HEK293 (cell line): ENCODE measurements around the gene HDDC3.

Experiments
- CTCF ChIA-PET: fragments of 350-600 bp; formaldehyde crosslinking; extraction: SDS; loops from one replicate; lab custom pipeline; 2021; ENCODE audit warnings: antibody characterized with exemption; lab: Yijun Ruan, JAX
- POLR2A ChIA-PET: fragments of 300-600 bp; formaldehyde crosslinking; extraction: SDS; loops from one replicate; lab custom pipeline; 2020; ENCODE audit warnings: antibody characterized with exemption, inconsistent platforms; lab: Yijun Ruan, JAX
- H3K27ac ChIP-seq: fragments of 200-500 bp; sonication (Bioruptor generic); 2 replicates; pipeline ENCODE4 v1.5.1; 2014; ENCODE audit warnings: low read depth, low read length, control low read depth, inconsistent platforms; ENCODE audit errors: extremely low read depth
- H3K36me3 ChIP-seq, 2 experiments: fragments of 200-500 bp in 1 of 2; sonication (Bioruptor generic) in 1 of 2; 1 replicate in 1 of 2; 2 replicates in 1 of 2; pipeline ENCODE4 v1.5.1; 2014 to 2017; ENCODE audit warnings: inconsistent platforms in 2 of 2, low read length in 2 of 2; ENCODE audit not compliant: control insufficient read depth in 2 of 2, insufficient read depth in 1 of 2
- H3K4me1 ChIP-seq: fragments of 200-500 bp; sonication (Bioruptor generic); 2 replicates; pipeline ENCODE4 v1.5.1; 2014; ENCODE audit warnings: mild to moderate bottlenecking, low read length, inconsistent platforms; ENCODE audit not compliant: control insufficient read depth, insufficient read depth
- H3K4me3 ChIP-seq: 2 replicates; pipeline ENCODE4 v1.5.1; 2011; ENCODE audit warnings: low read depth, mild to moderate bottlenecking, control low read depth, low read length, moderate library complexity
- H3K9me3 ChIP-seq: fragments of 200-500 bp; sonication (Bioruptor generic); 2 replicates; pipeline ENCODE4 v1.5.1; 2014; ENCODE audit warnings: low read depth, low read length, inconsistent platforms; ENCODE audit not compliant: control insufficient read depth, insufficient read depth
- BCL11B ChIP-seq: fragments of 450-650 bp; formaldehyde crosslinking; IDR thresholded peaks from 2 replicates; pipeline ENCODE4 v1.5.1; 2016; ENCODE audit warnings: low read depth, missing biosample characterization, missing genetic modification characterization
- FEZF1 ChIP-seq: fragments of 450-650 bp; formaldehyde crosslinking; IDR thresholded peaks from 2 replicates; pipeline ENCODE4 v1.5.1; 2016; ENCODE audit warnings: missing biosample characterization, missing genetic modification characterization
- KLF8 ChIP-seq: fragments of 450-650 bp; formaldehyde crosslinking; IDR thresholded peaks from 2 replicates; pipeline ENCODE4 v1.5.1; 2016; ENCODE audit warnings: missing biosample characterization, missing genetic modification characterization
- MZF1 ChIP-seq: fragments of 450-650 bp; formaldehyde crosslinking; IDR thresholded peaks from 2 replicates; pipeline ENCODE4 v1.5.1; 2017; ENCODE audit warnings: missing biosample characterization, missing genetic modification characterization, borderline replicate concordance
- RBAK ChIP-seq: fragments of 450-650 bp; formaldehyde crosslinking; IDR thresholded peaks from 2 replicates; pipeline ENCODE4 v1.5.1; 2016; ENCODE audit warnings: missing biosample characterization, missing genetic modification characterization
- SALL2 ChIP-seq: fragments of 450-650 bp; formaldehyde crosslinking; IDR thresholded peaks from 2 replicates; pipeline ENCODE4 v1.5.0; 2017; ENCODE audit warnings: missing biosample characterization, mild to moderate bottlenecking, missing genetic modification characterization, borderline replicate concordance
- SP3 ChIP-seq: fragments of 450-650 bp; formaldehyde crosslinking; IDR thresholded peaks from 2 replicates; pipeline ENCODE4 v1.5.1; 2016; ENCODE audit warnings: missing biosample characterization, missing genetic modification characterization
- TCF7L2 ChIP-seq: IDR thresholded peaks from 2 replicates; pipeline ENCODE4 v1.6.1; 2011; ENCODE audit warnings: low read depth, mild to moderate bottlenecking, inconsistent platforms, low read length, moderate library complexity, borderline replicate concordance
- ZBTB20 ChIP-seq: fragments of 450-650 bp; formaldehyde crosslinking; IDR thresholded peaks from 2 replicates; pipeline ENCODE4 v1.5.1; 2016; ENCODE audit warnings: missing biosample characterization, missing genetic modification characterization
- ZIC2 ChIP-seq: fragments of 450-650 bp; formaldehyde crosslinking; IDR thresholded peaks from 2 replicates; pipeline ENCODE4 v1.5.1; 2016; ENCODE audit warnings: missing biosample characterization, missing genetic modification characterization
- ZNF433 ChIP-seq: fragments of 450-650 bp; formaldehyde crosslinking; IDR thresholded peaks from 2 replicates; pipeline ENCODE4 v1.5.1; 2016; ENCODE audit warnings: missing biosample characterization, missing genetic modification characterization, low read depth
- ZNF473 ChIP-seq: fragments of 450-650 bp; formaldehyde crosslinking; IDR thresholded peaks from 2 replicates; pipeline ENCODE4 v1.5.1; 2017; ENCODE audit warnings: missing biosample characterization, missing genetic modification characterization
- ZNF560 ChIP-seq: fragments of 450-650 bp; formaldehyde crosslinking; IDR thresholded peaks from 2 replicates; pipeline ENCODE4 v1.5.1; 2017; ENCODE audit warnings: missing biosample characterization, missing genetic modification characterization, borderline replicate concordance
- ZNF654 ChIP-seq: fragments of 450-650 bp; formaldehyde crosslinking; IDR thresholded peaks from 2 replicates; pipeline ENCODE4 v1.5.1; 2016; ENCODE audit warnings: low read depth, missing biosample characterization, missing genetic modification characterization
- ZNF747 ChIP-seq: fragments of 450-650 bp; formaldehyde crosslinking; IDR thresholded peaks from 2 replicates; pipeline ENCODE4 v1.5.1; 2016; ENCODE audit warnings: missing biosample characterization, missing genetic modification characterization
- TF ChIP-seq, protein P1 (sequence below): sonication (generic); formaldehyde crosslinking; IDR thresholded peaks from 2 replicates; pipeline ENCODE4 v1.8.1; 2022; ENCODE audit warnings: mild to moderate bottlenecking, moderate library complexity, missing genetic modification reagents
- TF ChIP-seq, protein P2 (sequence below): fragments of 450-650 bp; formaldehyde crosslinking; IDR thresholded peaks from 2 replicates; pipeline ENCODE4 v1.5.1; 2016; ENCODE audit warnings: missing biosample characterization, missing genetic modification characterization
- TF ChIP-seq, protein P3 (sequence below): fragments of 450-650 bp; formaldehyde crosslinking; IDR thresholded peaks from 2 replicates; pipeline ENCODE4 v1.5.1; 2016; ENCODE audit warnings: missing biosample characterization, missing genetic modification characterization, borderline replicate concordance
- TF ChIP-seq, protein P4 (sequence below): fragments of 450-650 bp; formaldehyde crosslinking; IDR thresholded peaks from 2 replicates; pipeline ENCODE4 v1.5.1; 2016; ENCODE audit warnings: missing biosample characterization, missing genetic modification characterization
- TF ChIP-seq, protein P5 (sequence below): fragments of 450-650 bp; formaldehyde crosslinking; IDR thresholded peaks from 2 replicates; pipeline ENCODE4 v1.5.1; 2017; ENCODE audit warnings: missing biosample characterization, missing genetic modification characterization

HDDC3 gene

DNA sequence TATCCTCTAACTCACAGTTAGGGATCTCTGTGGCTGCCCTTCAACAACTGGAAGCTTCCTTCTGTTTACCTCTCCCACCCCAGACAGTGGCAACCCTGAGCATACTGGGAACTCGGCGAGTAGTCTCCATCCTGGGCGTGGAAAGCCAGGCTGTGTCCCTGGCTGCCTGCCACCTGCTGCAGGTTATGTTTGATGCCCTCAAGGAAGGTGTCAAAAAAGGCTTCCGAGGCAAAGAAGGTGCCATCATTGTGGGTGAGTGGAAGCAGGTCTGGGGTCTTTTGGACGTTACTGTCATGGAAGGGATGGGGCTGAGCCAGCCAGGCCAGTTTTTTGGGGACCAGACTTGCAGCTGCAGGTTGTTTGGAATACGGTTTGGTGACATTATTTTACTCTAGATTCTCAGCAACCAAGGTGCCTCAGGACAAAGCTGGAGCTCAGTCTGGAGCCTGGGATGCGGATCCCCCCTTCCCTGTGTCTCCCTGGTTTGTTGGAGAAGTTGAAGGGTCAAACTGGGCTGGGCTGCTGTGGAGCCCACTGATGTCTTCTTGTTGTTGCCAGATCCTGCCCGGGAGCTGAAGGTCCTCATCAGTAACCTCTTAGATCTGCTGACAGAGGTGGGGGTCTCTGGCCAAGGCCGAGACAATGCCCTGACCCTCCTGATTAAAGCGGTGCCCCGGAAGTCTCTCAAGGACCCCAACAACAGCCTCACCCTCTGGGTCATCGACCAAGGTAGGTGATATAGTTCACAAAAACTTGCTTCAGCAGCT lies 10.2 kb upstream of the HDDC3 start (continued):
- TF ChIP-seq, protein P1, sequence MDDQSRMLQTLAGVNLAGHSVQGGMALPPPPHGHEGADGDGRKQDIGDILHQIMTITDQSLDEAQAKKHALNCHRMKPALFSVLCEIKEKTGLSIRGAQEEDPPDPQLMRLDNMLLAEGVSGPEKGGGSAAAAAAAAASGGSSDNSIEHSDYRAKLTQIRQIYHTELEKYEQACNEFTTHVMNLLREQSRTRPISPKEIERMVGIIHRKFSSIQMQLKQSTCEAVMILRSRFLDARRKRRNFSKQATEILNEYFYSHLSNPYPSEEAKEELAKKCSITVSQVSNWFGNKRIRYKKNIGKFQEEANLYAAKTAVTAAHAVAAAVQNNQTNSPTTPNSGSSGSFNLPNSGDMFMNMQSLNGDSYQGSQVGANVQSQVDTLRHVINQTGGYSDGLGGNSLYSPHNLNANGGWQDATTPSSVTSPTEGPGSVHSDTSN (CRISPR knock-in tag) = no peak
- TF ChIP-seq ZNF654 = no peak
- no peak for TF ChIP-seq ZNF433 (tag by site-specific recombination)
- TF ChIP-seq, protein P2, sequence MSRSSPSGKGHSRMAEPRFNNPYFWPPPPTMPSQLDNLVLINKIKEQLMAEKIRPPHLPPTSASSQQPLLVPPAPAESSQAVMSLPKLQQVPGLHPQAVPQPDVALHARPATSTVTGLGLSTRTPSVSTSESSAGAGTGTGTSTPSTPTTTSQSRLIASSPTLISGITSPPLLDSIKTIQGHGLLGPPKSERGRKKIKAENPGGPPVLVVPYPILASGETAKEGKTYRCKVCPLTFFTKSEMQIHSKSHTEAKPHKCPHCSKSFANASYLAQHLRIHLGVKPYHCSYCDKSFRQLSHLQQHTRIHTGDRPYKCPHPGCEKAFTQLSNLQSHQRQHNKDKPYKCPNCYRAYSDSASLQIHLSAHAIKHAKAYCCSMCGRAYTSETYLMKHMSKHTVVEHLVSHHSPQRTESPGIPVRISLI (tag by site-specific recombination) = no peak
- TF ChIP-seq, all 188 proteins: peak for 0

DNA sequence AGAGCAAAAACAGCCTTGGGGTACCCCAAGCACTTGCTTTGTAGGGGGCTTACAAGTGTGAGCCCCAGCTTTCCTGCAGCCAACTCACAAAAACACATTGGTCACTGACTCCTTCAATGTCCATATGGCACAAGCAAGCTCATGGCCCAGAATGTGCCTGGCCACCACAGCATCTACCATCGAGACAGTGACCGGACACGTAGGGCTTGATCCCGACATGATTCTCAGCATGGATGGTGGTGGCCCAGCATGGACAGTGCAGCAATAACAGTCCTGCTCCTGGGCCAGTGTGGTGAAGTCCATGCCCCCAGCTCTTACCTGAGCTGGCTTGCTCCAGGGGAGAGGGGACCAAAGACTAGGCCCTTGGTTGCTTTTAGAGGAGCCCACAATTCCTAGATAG lies 8.7 kb upstream of the HDDC3 start:
- peaks cover 74 to 88% of the 10 kb centered on the region in 2 experiments for H3K36me3 ChIP-seq
- POLR2A ChIA-PET = interaction anchor here (2.4 kb wide), 1 partner anchor 14 kb away, joined by 14 read pairs; the partner anchor contains the start of gene RCCD1

DNA sequence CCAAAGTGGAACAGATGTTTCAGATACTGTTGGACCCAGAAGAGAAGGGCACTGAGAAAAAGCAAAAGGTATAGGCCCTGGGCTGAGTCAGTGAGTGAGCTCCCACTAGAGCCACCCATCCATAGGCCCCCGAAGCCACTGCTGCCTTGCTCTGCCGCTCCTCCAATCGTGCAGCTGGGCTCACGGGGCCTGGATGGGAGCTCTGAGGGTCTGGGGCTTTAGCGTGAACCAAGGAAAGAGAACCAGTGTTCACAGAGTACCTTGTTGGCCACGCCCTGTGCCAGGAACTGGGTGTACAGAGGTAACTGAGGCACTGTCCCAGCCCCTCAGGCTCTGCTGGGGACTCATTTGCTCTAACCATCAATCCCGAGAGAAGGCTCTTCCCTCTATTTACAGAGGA lies 7.4 kb upstream of the HDDC3 start:
- POLR2A ChIA-PET = interaction anchor here (0.9 to 11.4 kb wide), 3 partner anchors 8 to 15 kb away, joined by 3 to 179 read pairs (median 3); partner anchors contain the start of gene RCCD1
- no peaks in the 10 kb centered on the region for H3K4me1 ChIP-seq
- no peak overlapping the region for H3K27ac ChIP-seq
- no peaks in the 10 kb centered on the region for H3K9me3 ChIP-seq
- no peak overlapping the region for H3K4me3 ChIP-seq
- CTCF ChIA-PET = interaction anchor here (0.7 to 11.7 kb wide), 2 partner anchors 18 to 54 kb away, joined by 4 to 163 read pairs; partner anchors contain the start of gene RCCD1
- peaks cover 68 to 80% of the 10 kb centered on the region in 2 experiments for H3K36me3 ChIP-seq
- TF ChIP-seq FEZF1 (tag by site-specific recombination) (no peak), BCL11B (no peak), ZNF560 (tag by site-specific recombination) (no peak), RBAK (tag by site-specific recombination) (no peak), ZBTB20 (tag by site-specific recombination) (no peak)
- TF ChIP-seq, protein P2 (tag by site-specific recombination) = no peak
- TF ChIP-seq, protein P3, sequence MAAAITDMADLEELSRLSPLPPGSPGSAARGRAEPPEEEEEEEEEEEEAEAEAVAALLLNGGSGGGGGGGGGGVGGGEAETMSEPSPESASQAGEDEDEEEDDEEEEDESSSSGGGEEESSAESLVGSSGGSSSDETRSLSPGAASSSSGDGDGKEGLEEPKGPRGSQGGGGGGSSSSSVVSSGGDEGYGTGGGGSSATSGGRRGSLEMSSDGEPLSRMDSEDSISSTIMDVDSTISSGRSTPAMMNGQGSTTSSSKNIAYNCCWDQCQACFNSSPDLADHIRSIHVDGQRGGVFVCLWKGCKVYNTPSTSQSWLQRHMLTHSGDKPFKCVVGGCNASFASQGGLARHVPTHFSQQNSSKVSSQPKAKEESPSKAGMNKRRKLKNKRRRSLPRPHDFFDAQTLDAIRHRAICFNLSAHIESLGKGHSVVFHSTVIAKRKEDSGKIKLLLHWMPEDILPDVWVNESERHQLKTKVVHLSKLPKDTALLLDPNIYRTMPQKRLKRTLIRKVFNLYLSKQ (tag by site-specific recombination) = no peak

More for the DNA sequence above, 8.7 kb upstream of the HDDC3 start:
- H3K4me3 ChIP-seq = no peak overlapping the region
- no peaks in the 10 kb centered on the region for H3K4me1 ChIP-seq
- no peak overlapping the region for H3K27ac ChIP-seq
- CTCF ChIA-PET = interaction anchor here (4.1 to 5.1 kb wide), 2 partner anchors 8 to 16 kb away, joined by 26 to 60 read pairs; partner anchors contain the start of genes HDDC3 and UNC45A
- TF ChIP-seq ZIC2 (tag by site-specific recombination) (no peak), ZNF473 (tag by site-specific recombination) (no peak), KLF8 (tag by site-specific recombination) (no peak), ZNF560 (tag by site-specific recombination) (no peak), SP3 (tag by site-specific recombination) (no peak), TCF7L2 (no peak), MZF1 (tag by site-specific recombination) (no peak), ZNF747 (tag by site-specific recombination) (no peak), SALL2 (tag by site-specific recombination) (no peak)
- TF ChIP-seq, protein P4, sequence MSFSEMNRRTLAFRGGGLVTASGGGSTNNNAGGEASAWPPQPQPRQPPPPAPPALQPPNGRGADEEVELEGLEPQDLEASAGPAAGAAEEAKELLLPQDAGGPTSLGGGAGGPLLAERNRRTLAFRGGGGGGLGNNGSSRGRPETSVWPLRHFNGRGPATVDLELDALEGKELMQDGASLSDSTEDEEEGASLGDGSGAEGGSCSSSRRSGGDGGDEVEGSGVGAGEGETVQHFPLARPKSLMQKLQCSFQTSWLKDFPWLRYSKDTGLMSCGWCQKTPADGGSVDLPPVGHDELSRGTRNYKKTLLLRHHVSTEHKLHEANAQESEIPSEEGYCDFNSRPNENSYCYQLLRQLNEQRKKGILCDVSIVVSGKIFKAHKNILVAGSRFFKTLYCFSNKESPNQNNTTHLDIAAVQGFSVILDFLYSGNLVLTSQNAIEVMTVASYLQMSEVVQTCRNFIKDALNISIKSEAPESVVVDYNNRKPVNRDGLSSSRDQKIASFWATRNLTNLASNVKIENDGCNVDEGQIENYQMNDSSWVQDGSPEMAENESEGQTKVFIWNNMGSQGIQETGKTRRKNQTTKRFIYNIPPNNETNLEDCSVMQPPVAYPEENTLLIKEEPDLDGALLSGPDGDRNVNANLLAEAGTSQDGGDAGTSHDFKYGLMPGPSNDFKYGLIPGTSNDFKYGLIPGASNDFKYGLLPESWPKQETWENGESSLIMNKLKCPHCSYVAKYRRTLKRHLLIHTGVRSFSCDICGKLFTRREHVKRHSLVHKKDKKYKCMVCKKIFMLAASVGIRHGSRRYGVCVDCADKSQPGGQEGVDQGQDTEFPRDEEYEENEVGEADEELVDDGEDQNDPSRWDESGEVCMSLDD (tag by site-specific recombination) = no peak
- TF ChIP-seq, protein P1 (CRISPR knock-in tag) = no peak
- TF ChIP-seq, protein P5, sequence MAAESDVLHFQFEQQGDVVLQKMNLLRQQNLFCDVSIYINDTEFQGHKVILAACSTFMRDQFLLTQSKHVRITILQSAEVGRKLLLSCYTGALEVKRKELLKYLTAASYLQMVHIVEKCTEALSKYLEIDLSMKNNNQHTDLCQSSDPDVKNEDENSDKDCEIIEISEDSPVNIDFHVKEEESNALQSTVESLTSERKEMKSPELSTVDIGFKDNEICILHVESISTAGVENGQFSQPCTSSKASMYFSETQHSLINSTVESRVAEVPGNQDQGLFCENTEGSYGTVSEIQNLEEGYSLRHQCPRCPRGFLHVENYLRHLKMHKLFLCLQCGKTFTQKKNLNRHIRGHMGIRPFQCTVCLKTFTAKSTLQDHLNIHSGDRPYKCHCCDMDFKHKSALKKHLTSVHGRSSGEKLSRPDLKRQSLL = no peak
- H3K9me3 ChIP-seq = no peaks in the 10 kb centered on the region
